Erythroblast (primary cell): ENCODE data around the gene HMGCR.
"Not testable (repeated sequence)": the region's sequence is repeated elsewhere in the genome, so short reads cannot be mapped to it uniquely, and the experiment has no call there.

Experiments
- DNase-seq, 2 experiments: peaks; one replicate each; lab custom pipeline; 2025; lab: John Stamatoyannopoulos, UW
- GATA1 ChIP-seq: IDR thresholded peaks from 2 replicates; pipeline ENCODE4 v1.6.1; 2011; ENCODE audit warnings: low read depth, mild to moderate bottlenecking, control low read depth, low read length, moderate library complexity
- POLR2A ChIP-seq: IDR thresholded peaks from 2 replicates; pipeline ENCODE4 v1.6.1; 2011; ENCODE audit warnings: mild to moderate bottlenecking, low read length

Gene HMGCR

DNA sequence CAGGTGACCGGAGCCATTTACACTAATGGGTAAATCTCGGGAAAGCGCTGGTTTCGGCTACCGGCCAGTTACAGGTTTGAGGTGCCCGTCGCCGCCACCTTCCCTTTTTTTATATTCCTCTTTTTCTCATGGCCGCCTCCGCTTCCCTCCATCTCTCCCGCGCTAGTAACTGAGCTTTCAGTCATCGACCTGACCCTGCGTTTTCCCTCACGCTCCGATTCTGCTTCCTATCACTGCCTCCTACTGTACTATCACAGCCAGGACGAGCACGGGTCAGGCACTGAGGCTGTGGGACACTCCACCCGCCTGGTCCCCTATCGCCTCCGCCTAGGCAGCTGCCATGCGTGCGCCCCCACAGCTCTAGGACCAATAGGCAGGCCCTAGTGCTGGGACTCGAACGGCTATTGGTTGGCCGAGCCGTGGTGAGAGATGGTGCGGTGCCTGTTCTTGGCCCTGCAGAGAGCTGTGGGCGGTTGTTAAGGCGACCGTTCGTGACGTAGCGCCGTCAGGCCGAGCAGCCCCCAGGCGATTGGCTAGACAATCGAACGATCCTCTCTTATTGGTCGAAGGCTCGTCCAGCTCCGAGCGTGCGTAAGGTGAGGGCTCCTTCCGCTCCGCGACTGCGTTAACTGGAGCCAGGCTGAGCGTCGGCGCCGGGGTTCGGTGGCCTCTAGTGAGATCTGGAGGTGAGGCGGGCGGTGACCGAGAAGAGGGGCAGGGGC lies at the start of gene HMGCR:
HMGCR (plus strand) TSS at position 606 of the 722 bp plus-strand sequence. CDS start 5,386 bp downstream, outside the sequence.
- TF ChIP-seq GATA1 (no peak), POLR2A (peak; percentile 94)
- DNase-seq, result peak; percentile 99

DNA sequence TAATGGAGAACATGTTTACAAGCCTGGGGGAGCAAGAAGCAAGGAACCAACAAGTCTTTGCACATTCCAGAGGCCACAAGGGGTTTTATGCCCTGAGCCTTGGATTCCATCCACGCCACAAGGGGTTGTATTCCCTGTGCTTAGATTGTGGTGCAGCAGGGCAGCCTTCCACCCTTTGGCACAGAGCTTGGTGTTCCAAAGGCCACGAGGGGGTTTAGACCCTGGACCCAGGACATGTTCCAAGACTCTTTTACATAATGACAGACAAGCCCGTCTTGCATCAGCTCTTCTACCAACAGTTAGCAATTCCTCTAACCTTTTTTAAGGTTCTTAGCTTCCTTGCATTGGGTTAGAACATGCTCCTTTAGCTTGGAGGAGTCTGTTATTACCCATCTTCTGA lies 45.2 kb upstream of the HMGCR start:
- not testable (repeated sequence) for DNase-seq

DNA sequence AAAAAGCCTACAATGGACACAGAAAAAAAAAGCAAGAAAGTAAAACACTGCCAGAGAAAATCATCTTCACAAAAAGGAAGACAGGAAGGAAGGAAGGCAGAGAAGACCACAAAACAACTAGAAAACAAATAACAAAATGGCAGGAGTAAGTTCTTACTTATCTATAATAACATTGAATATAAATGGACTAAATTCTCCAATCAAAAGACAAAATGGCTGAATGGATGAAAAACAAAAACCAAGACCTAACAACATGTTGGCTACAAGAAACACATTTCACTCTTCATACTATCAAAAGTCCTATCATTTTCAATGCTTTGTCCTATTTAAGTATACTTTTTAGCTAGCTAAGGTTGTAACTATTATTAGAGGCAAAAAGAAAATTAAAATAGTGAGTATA lies 36.9 kb upstream of the HMGCR start:
- DNase-seq, result no peak
- TF ChIP-seq POLR2A, result no peak
- TF ChIP-seq GATA1, result no peak

DNA sequence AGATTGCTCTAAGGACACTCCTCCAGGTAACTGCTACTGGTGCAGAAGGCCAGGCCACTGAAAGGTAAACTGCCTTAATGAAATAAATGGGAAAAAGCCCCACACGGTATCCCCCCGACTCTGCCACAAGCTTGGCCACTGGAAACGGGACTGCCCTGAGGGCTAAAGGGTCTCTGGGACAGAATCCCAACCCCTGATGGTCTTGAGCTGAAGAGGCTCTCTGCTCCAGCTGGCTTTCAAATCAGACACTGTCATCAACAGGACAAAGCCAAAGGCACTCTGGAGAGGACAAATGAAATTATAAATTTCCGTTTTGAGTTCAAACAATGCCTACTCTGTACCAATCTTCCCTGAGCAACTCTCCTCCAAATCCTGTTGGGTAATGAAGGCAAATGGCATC lies 33.6 kb upstream of the HMGCR start:
- TF ChIP-seq POLR2A (no peak), GATA1 (no peak)
- DNase-seq, result no peak

DNA sequence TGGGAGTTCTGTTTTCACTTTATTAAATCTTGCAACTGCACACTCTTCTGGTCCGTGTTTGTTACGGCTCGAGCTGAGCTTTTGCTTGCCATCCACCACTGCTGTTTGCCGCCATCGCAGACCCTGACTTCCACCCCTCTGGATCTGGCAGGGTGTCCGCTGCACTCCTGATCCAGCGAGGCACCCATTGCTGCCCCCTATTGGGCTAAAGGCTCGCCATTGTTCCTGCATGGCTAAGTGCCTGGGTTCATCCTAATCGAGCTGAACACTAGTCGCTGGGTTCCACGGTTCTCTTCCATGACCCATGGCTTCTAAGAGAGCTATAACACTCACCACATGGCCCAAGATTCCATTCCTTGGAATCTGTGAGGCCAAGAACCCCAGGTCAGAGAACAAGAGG lies 32.5 kb upstream of the HMGCR start:
- not testable (repeated sequence) for DNase-seq

DNA sequence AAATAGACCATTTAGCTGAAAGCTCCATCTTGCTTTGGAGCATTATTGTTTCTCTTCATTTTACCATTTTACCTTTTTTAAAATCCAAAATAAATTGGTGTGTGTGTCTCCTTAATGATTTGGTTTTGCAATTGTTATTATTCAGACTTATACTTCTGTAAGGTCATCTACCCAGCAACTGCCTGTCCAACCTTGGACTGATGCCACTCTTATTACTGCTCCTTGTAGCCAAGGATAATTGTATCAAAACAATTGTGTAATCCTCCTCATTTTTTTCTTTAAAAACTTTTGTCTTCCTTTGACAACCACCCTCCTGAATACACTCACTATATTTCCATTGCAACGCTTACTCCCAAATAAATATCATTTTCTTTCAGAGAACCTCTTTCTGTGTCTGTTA lies 30.3 kb upstream of the HMGCR start:
- TF ChIP-seq GATA1, result no peak
- TF ChIP-seq POLR2A, result no peak
- no peak for DNase-seq

DNA sequence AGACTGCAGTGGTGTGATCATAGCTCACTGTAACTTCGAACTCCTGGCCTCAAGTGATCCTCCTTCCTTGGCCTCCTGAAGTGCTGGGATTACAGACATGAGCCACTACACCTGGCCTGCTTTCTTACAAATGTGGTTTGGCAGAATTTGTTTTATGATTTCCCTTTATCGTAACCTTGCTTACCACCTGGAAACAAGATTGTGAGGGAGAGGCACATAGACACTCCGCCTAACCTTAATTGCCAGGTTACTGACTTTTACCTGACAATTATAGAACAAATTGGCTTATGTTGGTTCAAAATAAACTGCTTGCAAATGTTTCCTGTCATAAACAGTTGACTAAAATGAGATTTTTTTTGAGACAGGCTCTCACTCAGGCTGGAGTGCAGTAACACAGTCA lies 26.8 kb upstream of the HMGCR start:
- TF ChIP-seq POLR2A, result no peak
- TF ChIP-seq GATA1, result no peak
- no peak for DNase-seq

DNA sequence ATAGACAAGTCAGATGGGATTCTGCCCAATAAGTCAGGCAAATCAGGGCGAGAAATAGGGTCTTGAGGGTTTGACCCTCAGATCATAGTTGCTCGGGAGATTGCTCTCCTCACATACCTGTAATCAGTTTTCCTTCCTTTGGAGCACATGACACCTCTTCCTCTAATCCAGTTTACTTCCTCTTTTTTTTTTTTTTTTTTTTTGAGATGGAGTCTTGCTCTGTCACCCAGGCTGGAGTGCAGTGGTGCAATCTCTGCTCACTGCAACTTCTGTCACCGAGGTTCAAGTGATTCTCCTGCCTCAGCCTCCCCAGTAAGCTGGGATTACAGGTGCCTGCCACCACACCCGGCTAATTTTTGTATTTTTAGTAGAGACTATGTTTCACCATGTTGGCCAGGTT lies 17.9 kb upstream of the HMGCR start:
- not testable (repeated sequence) for DNase-seq

DNA sequence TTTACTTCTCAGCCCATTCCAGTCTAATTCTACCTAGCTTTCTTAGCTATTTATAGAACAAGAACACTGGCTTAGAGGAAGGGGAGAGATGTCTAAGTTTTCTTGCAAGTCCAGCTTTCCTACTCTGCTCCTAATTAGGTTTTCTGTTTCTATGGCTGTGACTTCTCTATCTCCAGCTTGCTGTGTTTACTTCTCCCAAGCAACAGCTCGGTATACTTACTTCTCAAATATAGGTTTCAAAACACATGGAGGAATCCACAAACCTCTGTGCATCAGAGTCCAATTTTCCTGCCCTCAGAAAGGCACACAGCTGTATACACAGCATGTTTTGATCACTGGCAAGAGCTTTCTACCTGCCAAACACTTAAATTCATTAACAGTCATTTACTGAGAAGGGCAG lies 17.4 kb upstream of the HMGCR start:
- no peak for TF ChIP-seq GATA1
- no peak for TF ChIP-seq POLR2A
- DNase-seq, result no peak

DNA sequence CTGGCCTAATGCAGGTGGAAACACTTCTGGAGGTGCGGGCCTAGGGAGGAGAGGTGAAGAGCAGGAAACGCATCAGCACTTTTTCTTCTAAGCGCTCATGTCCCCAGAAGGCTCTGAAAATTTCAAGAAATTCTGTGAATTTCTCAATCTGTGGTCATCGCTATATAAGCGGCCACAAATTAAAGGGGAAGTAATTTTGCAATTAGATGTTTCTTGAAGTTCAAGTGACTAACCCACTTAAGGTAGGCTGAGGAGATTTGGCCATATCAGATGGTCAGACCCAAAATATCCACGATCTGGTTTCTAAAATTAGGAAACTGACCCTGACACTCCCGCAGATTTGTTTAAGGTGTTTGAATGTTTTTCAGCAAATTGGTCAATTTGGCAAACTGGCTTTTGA lies 16.6 kb upstream of the HMGCR start:
- DNase-seq, result no peak
- TF ChIP-seq POLR2A, result no peak
- no peak for TF ChIP-seq GATA1

DNA sequence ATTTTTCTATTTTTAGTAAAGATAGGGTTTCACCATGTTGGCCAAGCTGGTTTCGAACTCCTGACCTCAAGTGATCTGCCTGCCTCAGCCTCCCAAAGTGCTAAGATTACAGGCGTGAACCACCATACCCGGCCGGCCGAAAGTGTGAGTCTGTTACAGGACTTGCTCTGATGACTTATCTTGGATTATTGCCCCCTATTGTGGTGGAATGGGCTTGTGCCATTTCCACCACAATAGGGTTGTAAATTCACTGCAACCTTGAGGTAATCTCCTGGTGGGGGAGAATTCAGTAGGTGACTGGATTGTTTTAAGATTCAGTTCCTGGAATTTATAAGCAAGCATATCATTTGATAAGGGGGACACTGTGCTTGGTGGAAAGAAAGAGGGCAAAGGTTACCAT lies 15.0 kb upstream of the HMGCR start:
- no peak for TF ChIP-seq GATA1
- TF ChIP-seq POLR2A, result no peak

DNA sequence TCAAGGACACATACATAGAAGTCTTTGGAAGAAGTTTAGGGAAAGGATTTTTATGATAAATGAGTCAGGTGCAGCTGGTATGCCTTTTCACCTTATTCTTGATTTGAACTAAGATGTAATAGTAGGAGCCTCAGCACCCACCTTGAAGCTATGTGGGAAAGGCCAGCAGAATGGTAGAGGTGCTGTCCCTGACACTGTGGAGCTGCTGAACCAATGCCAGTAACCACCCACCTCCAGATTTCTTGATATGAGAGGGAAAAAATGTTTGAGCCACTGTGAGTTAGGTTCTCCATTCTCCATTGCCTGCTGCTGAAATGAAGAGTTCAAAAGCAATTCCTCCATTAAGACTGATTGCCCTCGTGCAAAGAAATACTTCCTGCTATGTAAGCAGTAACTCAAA lies 12.2 kb upstream of the HMGCR start:
- TF ChIP-seq GATA1 (no peak), POLR2A (no peak)
- no peak for DNase-seq

More for the DNA sequence above, 15.0 kb upstream of the HMGCR start:
- no peak for DNase-seq

DNA sequence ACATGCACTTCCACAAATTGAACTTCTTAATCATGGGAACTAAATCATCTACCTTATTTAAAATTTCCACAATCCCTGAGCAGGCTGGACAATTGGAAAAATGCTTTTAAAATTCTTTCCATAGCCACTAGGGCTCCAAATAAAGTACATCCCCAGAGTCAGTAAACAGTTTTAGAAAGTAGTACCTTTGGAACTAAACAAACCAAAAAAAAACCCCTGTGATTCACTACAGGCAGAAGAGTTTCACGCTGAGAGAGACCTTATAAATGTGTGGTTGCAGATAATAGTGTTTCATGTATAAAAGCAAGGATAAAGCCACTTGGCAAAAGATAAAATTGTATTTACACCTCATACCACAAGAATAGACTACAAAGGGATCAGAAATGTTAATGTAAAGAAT lies 11.8 kb upstream of the HMGCR start:
- TF ChIP-seq POLR2A, result no peak
- TF ChIP-seq GATA1, result no peak
- DNase-seq, result no peak

DNA sequence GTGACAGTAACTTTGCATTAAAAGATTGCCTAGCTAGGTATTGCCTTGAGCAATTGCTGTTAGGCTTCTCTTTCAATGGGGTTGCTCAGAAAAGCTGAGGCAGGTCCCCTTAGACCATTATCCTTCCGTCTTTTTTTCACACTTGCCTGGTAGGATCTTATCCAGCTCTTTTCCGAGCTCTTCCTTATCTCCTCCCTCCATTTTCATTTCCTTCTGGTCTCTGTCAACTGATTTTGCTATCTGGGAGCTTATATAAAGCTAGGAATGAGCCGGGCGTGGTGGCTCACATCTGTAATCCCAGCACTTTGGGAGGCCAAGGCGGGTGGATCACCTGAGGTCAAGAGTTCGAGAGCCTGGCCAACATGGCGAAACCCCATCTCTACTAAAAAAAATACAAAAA lies 6.6 kb upstream of the HMGCR start:
- TF ChIP-seq GATA1 (no peak), POLR2A (no peak)

DNA sequence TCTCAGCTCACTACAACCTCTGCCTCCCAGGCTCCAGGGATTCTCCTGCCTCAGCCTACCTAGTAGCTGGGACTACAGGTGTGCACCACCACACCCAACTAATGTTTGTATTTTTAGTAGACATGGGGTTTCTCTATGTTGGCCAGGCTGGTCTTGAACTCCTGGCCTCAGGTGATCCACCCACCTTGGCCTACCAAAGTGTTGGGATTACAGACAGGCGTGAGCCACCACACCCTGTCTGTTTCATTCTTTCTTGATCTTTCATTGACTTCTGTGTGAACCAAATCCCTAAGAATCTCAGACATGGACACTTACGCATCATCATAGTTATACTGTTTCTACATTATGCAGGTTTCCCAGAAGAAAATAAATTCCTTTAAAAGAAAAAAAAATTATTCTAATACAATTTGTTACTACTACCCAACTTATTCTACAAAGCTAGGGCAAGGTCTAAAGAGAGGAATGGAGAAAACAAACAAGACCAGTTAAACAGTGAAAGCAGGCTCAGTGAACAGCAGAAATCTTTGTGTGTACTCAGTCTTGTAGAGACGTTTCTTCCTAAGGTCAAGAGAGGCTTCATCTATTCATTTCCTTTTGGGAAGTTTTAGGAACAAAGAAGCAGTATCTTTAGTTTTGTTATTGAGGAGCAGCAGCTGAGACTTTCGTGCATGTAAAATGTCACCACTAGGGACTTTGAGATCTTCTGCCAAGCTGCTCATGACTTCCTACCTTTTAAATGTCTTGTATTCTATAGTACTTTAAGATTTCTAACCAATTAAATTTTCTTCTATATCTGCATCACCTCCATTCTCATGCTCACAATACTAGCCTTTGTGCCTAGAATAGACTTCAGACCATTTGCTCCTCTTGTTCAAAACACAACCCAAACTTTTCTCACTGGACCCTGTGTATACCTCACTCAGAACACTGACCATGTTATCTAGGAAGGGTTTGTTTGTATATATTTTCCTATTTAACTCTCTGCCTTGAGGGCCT lies 5.6 kb upstream of the HMGCR start:
- DNase-seq, result no peak
- TF ChIP-seq GATA1 (no peak), POLR2A (no peak)

More for the DNA sequence above, 6.6 kb upstream of the HMGCR start:
- no peak for DNase-seq

DNA sequence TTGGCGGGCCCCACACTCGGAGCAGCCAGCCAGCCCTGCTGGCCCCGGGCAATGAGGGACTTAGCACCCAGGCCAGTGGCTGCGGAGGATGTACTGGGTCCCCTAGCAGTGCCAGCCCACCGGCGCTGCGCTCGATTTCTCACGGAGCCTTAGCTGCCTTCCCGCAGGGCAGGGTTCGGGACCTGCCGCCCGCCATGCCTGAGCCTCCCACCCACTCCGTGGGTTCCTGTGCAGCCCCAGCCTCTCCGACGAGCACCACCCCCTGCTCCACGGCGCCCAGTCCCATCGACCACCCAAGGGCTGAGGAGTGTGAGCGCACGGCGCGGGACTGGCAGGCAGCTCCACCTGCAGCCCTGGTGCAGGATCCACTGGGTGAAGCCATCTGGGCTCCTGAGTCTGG lies 3.3 kb upstream of the HMGCR start:
- DNase-seq, result not testable (repeated sequence)

DNA sequence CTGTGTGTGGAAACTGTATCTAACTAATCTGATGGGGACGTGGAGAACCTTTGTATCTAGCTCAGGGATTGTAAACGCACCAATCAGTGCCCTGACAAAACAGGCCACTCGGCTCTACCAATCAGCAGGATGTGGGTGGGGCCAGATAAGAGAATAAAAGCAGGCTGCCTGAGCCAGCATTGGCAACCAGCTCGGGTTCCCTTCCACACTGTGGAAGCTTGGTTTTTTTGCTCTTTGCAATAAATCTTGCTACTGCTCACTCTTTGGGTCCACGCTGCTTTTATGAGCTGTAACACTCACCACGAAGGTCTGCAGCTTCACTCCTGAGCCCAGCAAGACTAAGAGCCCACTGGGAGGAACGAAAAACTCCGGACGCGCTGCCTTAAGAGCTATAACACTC lies 2.6 kb upstream of the HMGCR start:
- not testable (repeated sequence) for DNase-seq
